Right kidney (tissue), 1 donor: ENCODE results near the gene CORO2A.
"Not testable (repeated sequence)": the region's sequence is repeated elsewhere in the genome, so short reads cannot be mapped to it uniquely, and the experiment has no call there.

Source experiments
- DNase-seq: peaks from one replicate; pipeline ENCODE4 v3.0.0-alpha.2; 2016

CORO2A gene

GRCh38 chr9:98083566-98084183, 108.8 kb downstream of the CORO2A start:
- no peak for DNase-seq

GRCh38 chr9:98083061-98083501, 109.4 kb downstream of the CORO2A start:
- DNase-seq: no peak

GRCh38 chr9:98081477-98082219, 110.8 kb downstream of the CORO2A start:
- DNase-seq: no peak

- DNase-seq: no peak
These were observed 111.7 kb downstream of the CORO2A start for GRCh38 chr9:98080780-98081179.

GRCh38 chr9:98080326-98080725, 112.1 kb downstream of the CORO2A start:
- no peak for DNase-seq

GRCh38 chr9:98078895-98079294, 113.5 kb downstream of the CORO2A start:
- no peak for DNase-seq

- DNase-seq: not testable (repeated sequence)
These were observed 115.9 kb downstream of the CORO2A start for GRCh38 chr9:98076514-98076890.

- DNase-seq: no peak
These were observed 117.1 kb downstream of the CORO2A start for GRCh38 chr9:98075332-98075805.

GRCh38 chr9:98074115-98074990, 118.1 kb downstream of the CORO2A start:
- DNase-seq: peak; percentile 57

GRCh38 chr9:98071737-98072136, 120.7 kb downstream of the CORO2A start:
- no peak for DNase-seq
